ENCODE results near the gene ARHGAP26.
A peak's percentile ranks its signal among the peaks of the same experiment; 100 is the strongest.

The ARHGAP26 gene

GRCh38 chr5:143153332-143154119 lies 383.3 kb downstream of the ARHGAP26 start:
- DNase-seq, result no peak

DNA sequence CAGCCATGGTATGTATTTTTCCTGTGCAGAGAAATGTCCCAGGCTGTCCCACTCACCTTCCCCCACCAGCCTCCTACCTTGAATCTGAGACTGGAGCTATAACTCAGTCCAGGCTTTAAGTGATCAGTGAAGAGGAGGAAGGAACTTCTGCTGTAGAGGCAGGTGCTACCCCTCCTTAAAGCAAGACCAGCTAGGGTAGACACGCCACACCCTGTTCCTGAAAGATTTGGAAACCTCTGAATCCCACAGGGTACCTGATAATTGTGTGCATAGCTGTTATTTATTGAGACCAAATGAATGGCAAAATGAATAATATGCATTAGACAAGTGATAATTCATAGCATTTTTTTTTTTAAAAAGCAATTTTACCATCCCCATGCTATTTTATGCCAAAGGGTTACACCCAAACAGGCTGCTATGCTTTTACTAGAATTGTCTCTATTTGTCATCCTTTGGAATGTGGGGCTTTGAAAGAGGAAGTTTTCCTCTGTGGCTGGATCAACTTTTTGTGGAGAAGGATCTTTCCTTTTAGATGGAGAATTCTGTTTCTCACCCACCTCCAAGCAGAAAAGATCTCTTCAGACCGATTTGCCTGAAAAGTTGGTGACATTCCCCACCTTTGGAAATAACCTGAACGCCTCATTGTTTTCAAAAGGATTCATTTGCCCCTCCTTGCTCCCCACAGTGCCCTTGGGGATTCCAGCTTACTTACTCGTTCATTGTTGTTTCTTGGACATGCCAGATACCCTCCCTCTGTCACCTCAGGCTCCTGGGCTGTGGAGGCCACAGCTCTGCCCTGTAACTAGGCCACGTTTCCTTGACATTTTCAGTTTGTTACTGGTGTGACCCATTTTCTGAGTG lies 384.6 kb downstream of the ARHGAP26 start:
- DNase-seq, result peak; percentile 34

GRCh38 chr5:143155455-143155854 lies 385.3 kb downstream of the ARHGAP26 start:
- no peak for DNase-seq

GRCh38 chr5:143156086-143156485 lies 385.9 kb downstream of the ARHGAP26 start:
- no peak for DNase-seq

- DNase-seq, result no peak
These were observed 386.4 kb downstream of the ARHGAP26 start for GRCh38 chr5:143156572-143156971.

DNA sequence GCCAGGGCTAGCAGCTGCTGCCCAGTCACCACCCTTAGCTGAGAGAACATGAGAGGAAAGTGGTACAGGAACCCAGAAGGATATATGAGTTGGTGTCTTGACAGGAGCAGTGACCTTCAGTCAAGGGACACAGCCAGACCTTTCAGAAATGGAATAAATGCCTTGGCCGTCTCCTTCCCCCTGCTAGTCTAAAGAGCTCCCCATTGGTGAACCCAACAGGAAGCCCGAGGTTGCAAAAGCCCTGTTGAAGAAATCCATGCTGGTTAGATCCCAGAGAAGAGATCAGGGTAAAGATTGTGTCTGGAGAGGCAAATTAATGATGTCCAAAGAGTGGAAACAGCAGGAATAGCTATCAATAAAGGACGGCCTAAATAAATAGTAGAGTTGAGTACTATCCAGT lies 388.9 kb downstream of the ARHGAP26 start:
- DNase-seq, result no peak

DNA sequence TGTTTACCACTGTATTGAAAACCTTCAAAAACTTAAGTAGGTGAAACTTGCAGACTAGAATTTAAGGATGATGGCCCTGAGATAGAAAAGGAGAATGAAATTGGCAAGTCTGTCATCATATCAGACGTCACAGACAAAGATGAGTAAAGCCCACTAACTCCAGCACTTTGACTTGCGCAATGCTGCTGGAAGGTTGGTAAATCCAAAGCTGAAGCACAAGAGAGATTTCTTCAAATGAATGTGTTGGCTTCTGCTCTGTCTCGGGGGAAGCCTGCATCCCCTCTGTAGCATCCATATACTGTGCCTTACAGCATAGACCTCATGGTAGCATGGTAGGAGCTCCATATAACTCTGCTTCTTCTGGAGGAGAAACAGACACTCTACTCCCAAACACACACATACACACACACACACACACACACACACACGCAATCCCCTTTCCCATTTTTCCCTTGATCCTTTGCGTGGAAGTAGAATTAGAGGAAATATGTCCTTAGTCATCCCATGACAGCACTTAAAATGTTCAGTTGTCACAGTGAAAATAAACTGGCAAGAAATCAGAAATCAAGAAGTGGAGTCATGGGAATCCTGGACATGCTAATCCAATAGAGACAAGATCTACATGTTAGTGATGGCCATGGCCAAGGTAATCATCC lies 391.8 kb downstream of the ARHGAP26 start:
- DNase-seq, result peak; percentile 59

- DNase-seq, result no peak
These were observed 392.6 kb downstream of the ARHGAP26 start for GRCh38 chr5:143162810-143163209.

DNA sequence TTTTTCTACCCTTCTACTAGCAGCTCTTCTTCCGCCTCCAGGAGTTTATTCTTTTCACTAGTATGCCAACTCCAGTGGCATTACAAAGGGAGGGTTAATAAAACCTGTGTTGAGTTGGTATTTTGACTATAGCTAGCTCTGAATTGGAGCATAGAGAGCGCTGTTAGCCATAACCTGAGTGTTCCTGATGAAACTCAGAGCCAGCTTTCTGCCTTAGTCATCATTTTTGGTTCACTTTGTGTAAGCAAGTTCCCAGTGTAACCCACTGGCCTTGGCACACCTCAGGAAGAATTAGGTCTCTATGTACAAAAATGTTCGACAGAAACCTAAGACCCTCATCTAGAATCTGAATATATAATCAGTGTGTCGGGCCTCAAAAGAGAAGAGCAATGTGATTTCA lies 394.4 kb downstream of the ARHGAP26 start:
- peak; percentile 27 for DNase-seq

DNA sequence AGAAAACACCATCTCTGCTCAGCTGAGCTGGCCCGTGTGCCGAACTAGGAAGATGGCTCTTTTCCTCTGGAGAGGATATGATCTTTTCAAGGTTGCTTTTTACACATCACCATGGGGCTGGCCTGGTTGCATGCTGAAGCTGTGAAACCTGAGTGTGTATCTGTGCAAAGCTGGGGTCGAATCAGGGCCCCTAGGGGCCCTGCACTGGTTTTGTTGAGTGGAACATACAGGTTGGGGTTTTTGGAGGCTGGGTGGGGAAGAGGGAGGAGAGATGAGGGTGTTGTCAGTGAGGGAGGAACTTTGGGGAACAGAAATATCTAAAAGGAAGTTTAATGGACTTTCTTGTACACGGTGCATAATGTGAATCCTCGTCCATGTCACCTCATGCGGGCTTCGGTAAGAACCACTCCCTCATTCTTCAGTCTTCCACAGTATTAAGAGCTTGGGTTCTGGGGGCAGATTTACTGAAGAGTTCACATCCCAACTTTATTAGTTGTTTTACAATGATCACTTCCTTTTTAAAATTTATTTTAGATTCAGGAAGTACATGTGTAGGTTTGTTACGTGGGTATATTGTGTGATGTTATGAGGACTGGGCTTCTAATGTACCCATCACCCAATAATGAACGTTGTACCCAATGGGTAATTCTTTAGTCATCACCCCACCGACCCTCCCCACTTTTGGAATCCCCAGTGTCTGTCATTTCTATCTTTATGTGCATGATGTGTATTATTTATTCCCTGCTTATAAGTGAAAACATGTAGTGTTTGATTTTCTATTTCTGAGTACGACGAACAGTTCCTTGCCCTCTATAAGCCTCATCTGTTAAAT lies 395.1 kb downstream of the ARHGAP26 start:
- DNase-seq, result no peak

GRCh38 chr5:143166090-143166489 lies 395.9 kb downstream of the ARHGAP26 start:
- no peak for DNase-seq

GRCh38 chr5:143166661-143167420 lies 396.7 kb downstream of the ARHGAP26 start:
- no peak for DNase-seq

DNA sequence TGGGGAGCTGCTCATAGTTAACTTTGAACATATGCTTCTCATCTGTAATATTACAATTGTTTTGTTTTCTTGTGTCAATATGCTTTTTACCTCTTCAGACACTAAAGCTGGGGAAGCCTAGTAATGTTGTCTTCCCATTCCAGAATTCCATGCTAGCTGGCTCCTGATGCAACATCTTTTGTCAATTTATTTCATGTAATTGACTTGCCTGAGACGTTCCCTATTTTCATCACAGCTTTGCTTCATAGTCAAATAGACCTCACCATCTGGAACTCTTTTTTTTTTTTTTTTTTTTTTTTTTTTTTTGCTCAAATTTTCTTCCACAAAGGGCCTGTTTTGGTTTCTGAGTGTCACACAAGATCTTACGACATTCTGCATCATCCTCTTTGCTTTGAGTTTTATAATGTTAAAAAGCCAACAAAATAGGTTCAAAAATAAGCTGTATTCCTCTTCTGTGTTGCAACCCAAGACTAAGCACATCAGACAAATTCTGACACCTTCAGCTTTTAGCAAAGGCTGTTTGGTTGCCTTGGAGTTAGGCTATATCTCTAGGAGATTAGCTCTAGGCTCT lies 398.1 kb downstream of the ARHGAP26 start:
- DNase-seq, result no peak

GRCh38 chr5:143168921-143169810 lies 399.0 kb downstream of the ARHGAP26 start:
- DNase-seq, result no peak

- no peak for DNase-seq
These were observed 399.9 kb downstream of the ARHGAP26 start for GRCh38 chr5:143170104-143170503.

GRCh38 chr5:143170977-143171376 lies 400.8 kb downstream of the ARHGAP26 start:
- DNase-seq, result no peak

- DNase-seq, result peak; percentile 16
These were observed 402.6 kb downstream of the ARHGAP26 start for GRCh38 chr5:143172739-143173138.

DNA sequence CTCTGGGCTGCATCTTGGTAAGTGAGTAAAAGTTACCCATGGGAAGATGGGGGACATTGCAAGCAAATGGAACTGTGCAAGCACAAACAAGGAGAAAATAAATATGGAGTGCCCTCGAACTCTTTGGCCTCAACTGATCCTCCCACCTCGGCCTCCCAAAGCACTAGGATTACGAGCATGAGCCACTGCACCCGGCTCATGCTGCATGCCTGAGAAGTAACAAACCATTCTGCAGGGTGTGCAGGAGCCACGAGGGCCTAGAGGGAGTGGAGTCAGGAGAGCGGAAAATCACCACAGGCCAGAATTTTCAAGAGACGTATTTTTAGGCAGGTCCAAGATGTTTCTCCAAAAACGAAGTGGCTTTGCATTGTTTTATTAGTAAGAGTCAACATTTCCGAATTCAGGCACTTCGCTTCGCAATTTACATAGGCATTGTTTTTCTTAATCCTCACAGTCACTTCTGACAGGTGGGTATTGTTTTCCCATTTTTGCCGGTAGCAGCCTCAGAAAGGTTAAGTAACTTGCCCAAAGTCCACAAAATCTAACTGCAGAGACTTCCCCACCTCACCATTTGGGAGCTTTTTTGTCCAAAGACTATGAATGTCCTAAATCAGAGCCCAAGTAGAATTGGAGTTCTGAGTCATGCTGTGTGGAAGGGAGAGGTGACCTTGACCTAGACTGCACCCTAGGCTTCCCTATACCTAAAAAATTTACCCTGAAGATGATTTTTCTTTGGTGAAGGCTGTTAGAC lies 403.1 kb downstream of the ARHGAP26 start:
- no peak for DNase-seq

DNA sequence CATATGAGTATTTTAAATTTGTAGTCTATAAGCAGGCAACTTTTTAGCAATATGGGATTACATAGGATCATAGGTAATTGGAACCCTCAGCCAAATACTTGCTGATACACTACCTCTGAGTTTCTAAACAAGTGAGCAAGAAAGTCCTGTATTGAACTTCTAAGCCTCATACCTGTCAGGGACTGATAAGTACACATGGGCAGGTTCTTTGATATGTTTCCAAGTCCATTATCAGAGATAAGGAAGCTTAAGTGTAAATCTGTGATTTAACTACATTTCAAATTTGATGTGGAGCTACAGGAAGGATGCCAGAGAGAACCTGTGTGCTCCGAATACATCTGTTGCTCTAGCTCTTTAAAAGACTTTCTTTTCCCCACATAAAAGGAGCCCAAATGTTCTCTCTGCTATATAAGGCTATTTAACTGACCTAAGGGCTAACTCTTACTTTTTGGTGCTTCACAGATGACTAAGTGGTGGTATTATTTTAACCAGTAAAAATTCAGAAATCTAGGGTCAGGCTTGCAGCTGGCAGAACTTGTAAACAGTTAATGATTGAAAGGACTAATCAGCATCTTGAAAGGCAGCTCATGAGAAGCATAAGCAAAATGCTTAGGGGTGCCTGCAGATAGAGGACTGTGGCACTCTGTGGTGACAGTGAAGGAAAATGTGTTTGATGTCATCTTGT lies 404.7 kb downstream of the ARHGAP26 start:
- DNase-seq, result no peak

Data from NCI-H226 (cell line).